Esophagus muscularis mucosa (tissue), 4 donors: ENCODE data around the gene NCKAP5. TPM values are rescaled to one million over a fixed set of nuclear protein-coding genes. Genes with fewer than 3 reads are reported as not detected.

ENCODE experiments used
- DNase-seq: peaks from one replicate; pipeline ENCODE4 v3.0.0-alpha.2; 2017; ENCODE audit errors: extremely low spot score
- H3K27ac ChIP-seq, 4 donors: fragments of 200-600 bp; sonication (generic); replicated peaks in 1 of 4; 1 replicate in 3 of 4; 2 replicates in 1 of 4; pipeline ENCODE4 v1.5.1; 2016 to 2019; ENCODE audit warnings: mild to moderate bottlenecking in 1 of 4
- H3K27me3 ChIP-seq, 4 donors: fragments of 200-600 bp; sonication (generic); one replicate each; pipeline versions ENCODE4 v1.5.1 to v1.6.0; 2016 to 2019
- H3K36me3 ChIP-seq, 4 donors: fragments of 200-600 bp; sonication (generic); one replicate each; pipeline ENCODE4 v1.5.1; 2016 to 2019
- H3K4me1 ChIP-seq, 4 donors: fragments of 200-600 bp; sonication (generic); one replicate each; pipeline ENCODE4 v1.5.1; 2016 to 2019
- H3K4me3 ChIP-seq, 4 donors: fragments of 200-600 bp; sonication (generic); 1 replicate in 2 of 4; 2 replicates in 2 of 4; pipeline ENCODE4 v1.5.1; 2016 to 2019; ENCODE audit warnings: mild to moderate bottlenecking in 4 of 4, moderate library complexity in 1 of 4
- H3K9me3 ChIP-seq, 4 donors: fragments of 200-600 bp; sonication (generic); 1 replicate in 3 of 4; 2 replicates in 1 of 4; pipeline ENCODE4 v1.5.1; 2016 to 2019
- CTCF ChIP-seq, 3 experiments: fragments of 200-600 bp in 2 of 3; fragments of 450-650 bp in 1 of 3; sonication (generic) in 2 of 3; IDR thresholded peaks; one replicate each; pipeline ENCODE4 v1.5.1; 2017 to 2019; ENCODE audit warnings: antibody characterized with exemption in 3 of 3, mild to moderate bottlenecking in 2 of 3, moderate library complexity in 1 of 3
- EP300 ChIP-seq: sonication (generic); formaldehyde crosslinking; IDR thresholded peaks from one replicate; pipeline ENCODE4 v1.6.1; 2017; ENCODE audit warnings: antibody characterized with exemption
- POLR2A ChIP-seq: fragments of 450-650 bp; IDR thresholded peaks from one replicate; pipeline ENCODE4 v1.6.1; 2017; ENCODE audit warnings: antibody characterized with exemption, moderate library complexity, mild to moderate bottlenecking, low read depth
- POLR2AphosphoS5 ChIP-seq, 2 donors: sonication (generic); formaldehyde crosslinking; IDR thresholded peaks; one replicate each; pipeline ENCODE4 v1.6.1; 2017; ENCODE audit warnings: antibody characterized with exemption in 2 of 2
- WGBS: methylation state at CpG from one replicate; pipeline ENCODE4 v1.1.5; 2018; 5-methylcytosine and 5-hydroxymethylcytosine counted together
- intact Hi-C: fragments of 100-400 bp; cut with DNase I; formaldehyde crosslinking; loops from one replicate; pipeline ENCODE4 v1.15.1; 2023
- total RNA-seq, 4 donors: library from RNA; depleted of rRNA; stranded (reverse); fragments of >200 nt; gene quantifications; one replicate each; pipeline versions ENCODE4 v1.1.0 to v1.2.1, GENCODE V29; 2016

The NCKAP5 gene
- total RNA-seq, 4 donors from 2014 or later: 0.33 to 1.8 (median 1.0) TPM

GRCh38 chr2:133408671-133409070 is 159.6 kb downstream of the NCKAP5 start:
- no peaks in the 10 kb centered on the region for H3K27me3 ChIP-seq
- no peaks in the 10 kb centered on the region for H3K9me3 ChIP-seq
- H3K27ac ChIP-seq: no peak overlapping the region
- H3K4me1 ChIP-seq: no peaks in the 10 kb centered on the region
- H3K36me3 ChIP-seq: no peaks in the 10 kb centered on the region
- peak; percentile 78 for DNase-seq
- no peak for TF ChIP-seq POLR2A
- no peak for TF ChIP-seq POLR2AphosphoS5 (IDR thresholded peaks at IDR 0.05)
- TF ChIP-seq EP300: no peak
- no peak for TF ChIP-seq CTCF (IDR thresholded peaks at IDR 0.05)
- whole genome bisulfite sequencing: 83% methylated on average over 1 of the region's 1 CpG
- intact Hi-C loops: no loop called here
- H3K4me3 ChIP-seq: no peak overlapping the region

- no peaks in the 10 kb centered on the region for H3K27me3 ChIP-seq
- no peaks in the 10 kb centered on the region for H3K4me1 ChIP-seq
- H3K9me3 ChIP-seq: no peaks in the 10 kb centered on the region
- peak; percentile 79 for DNase-seq
- no peak for TF ChIP-seq POLR2A
- no peak for TF ChIP-seq POLR2AphosphoS5 (IDR thresholded peaks at IDR 0.05)
- no peak for TF ChIP-seq EP300
- TF ChIP-seq CTCF (IDR thresholded peaks at IDR 0.05): no peak
- intact Hi-C loops: no loop called here
- H3K36me3 ChIP-seq: no peaks in the 10 kb centered on the region
- no peak overlapping the region for H3K4me3 ChIP-seq
- 91% methylated on average over 8 of the region's 8 CpGs for WGBS
- H3K27ac ChIP-seq: no peak overlapping the region
These were observed 160.9 kb downstream of the NCKAP5 start for GRCh38 chr2:133407341-133407740.

- intact Hi-C loops: no loop called here
- Histone ChIP-seq H3K4me1 (no peaks in the 10 kb centered on the region), H3K27ac (no peak overlapping the region), H3K4me3 (no peak overlapping the region), H3K36me3 (no peaks in the 10 kb centered on the region), H3K9me3 (no peaks in the 10 kb centered on the region), H3K27me3 (no peaks in the 10 kb centered on the region)
- TF ChIP-seq CTCF (IDR thresholded peaks at IDR 0.05) (no peak), POLR2A (no peak), POLR2AphosphoS5 (IDR thresholded peaks at IDR 0.05) (no peak), EP300 (no peak)
- DNase-seq: peak; percentile 47
- 88% methylated on average over 4 of the region's 4 CpGs for WGBS
These were observed 163.0 kb downstream of the NCKAP5 start for GRCh38 chr2:133405252-133405651.

GRCh38 chr2:133400411-133400810 is 167.9 kb downstream of the NCKAP5 start:
- no peak overlapping the region for H3K4me3 ChIP-seq
- intact Hi-C loops: no loop called here
- H3K27me3 ChIP-seq: no peaks in the 10 kb centered on the region
- 90% methylated on average over 2 of the region's 2 CpGs for WGBS
- no peak for DNase-seq
- no peaks in the 10 kb centered on the region for H3K36me3 ChIP-seq
- no peaks in the 10 kb centered on the region for H3K9me3 ChIP-seq
- H3K4me1 ChIP-seq: no peaks in the 10 kb centered on the region
- H3K27ac ChIP-seq: no peak overlapping the region
- TF ChIP-seq EP300: no peak
- no peak for TF ChIP-seq POLR2AphosphoS5 (IDR thresholded peaks at IDR 0.05)
- TF ChIP-seq CTCF (IDR thresholded peaks at IDR 0.05): no peak
- TF ChIP-seq POLR2A: no peak

GRCh38 chr2:133393895-133394294 is 174.4 kb downstream of the NCKAP5 start:
- no peak for TF ChIP-seq CTCF (IDR thresholded peaks at IDR 0.05)
- TF ChIP-seq EP300: no peak
- no peak for TF ChIP-seq POLR2AphosphoS5 (IDR thresholded peaks at IDR 0.05)
- no peak for TF ChIP-seq POLR2A
- Histone ChIP-seq H3K4me3 (no peak overlapping the region), H3K4me1 (no peaks in the 10 kb centered on the region), H3K27ac (no peak overlapping the region), H3K9me3 (no peaks in the 10 kb centered on the region), H3K27me3 (no peaks in the 10 kb centered on the region), H3K36me3 (no peaks in the 10 kb centered on the region)
- intact Hi-C loops: no loop called here
- WGBS: 84% methylated on average over 1 of the region's 1 CpG
- DNase-seq: no peak
